ENCODE results near the gene HNRNPC.
"Not testable (repeated sequence)": the region's sequence is repeated elsewhere in the genome, so short reads cannot be mapped to it uniquely, and the experiment has no call there.

Gene HNRNPC

DNA sequence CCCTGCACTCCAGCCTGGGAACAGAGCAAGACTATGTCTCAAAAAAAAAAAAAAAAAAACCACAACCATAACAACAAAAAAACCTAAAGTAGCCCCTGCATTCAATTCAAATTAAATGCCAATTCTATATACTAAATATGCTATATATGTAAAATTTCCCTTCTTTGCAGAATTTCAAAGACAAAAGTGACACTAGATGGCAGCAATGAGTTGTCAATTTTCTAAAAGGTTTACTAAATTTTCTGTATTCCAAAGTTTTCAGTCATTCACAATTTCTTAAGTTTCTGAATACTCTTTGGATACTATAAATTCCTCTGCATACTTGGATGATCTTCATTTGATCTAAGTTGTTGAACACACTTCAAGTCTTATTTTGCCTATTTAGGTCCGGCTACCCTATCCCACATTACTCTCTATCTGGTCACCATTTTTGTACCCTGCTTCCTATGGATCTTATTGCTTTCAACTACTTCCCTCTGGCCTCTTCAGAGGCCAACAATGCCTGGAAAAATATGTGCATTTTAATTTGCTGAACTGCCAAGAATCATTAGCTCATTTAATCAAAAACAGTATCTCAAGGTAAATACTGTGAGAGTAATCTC, 27.9 kb downstream of the HNRNPC start:
- no peak for DNase-seq

GRCh38 chr14:21240417-21240816, 28.8 kb downstream of the HNRNPC start:
- DNase-seq, result no peak

DNA sequence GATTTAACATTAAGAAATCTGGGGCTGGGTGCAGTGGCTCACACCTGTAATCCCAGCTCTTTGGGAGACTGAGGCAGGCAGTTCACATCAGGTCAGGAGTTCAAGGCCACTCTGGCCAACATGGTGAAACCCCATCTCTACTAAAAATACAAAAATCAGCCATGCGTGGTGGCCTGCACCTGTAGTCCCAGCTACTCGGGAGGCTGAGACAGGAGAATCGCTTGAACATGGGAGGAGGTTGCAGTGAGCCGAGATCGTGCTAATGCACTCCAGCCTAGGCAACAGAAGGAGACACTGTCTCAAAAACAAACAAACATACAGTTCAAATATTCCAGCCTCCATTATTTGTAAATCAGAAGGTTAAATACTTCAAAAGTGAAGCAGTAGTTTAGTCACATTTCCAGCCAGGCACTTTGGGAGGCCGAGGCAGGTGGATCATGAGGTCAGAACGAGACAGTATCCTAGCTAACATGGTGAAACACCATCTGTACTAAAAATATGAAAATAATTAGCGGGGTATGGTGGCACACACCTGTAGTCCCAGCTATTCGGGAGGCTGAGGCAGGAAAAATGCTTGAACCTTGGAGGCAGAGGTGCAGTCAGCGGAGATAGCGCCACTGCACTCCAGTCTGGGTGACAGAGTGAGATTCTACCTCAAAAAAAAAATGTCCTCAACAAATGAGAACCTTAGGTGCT, 30.3 kb downstream of the HNRNPC start:
- no peak for DNase-seq

- no peak for DNase-seq
Observed at GRCh38 chr14:21236948-21237797, 32.1 kb downstream of the HNRNPC start.

GRCh38 chr14:21234112-21234511, 35.1 kb downstream of the HNRNPC start:
- DNase-seq, result no peak

- DNase-seq, result no peak
Observed at GRCh38 chr14:21233457-21234076, 35.7 kb downstream of the HNRNPC start.

DNA sequence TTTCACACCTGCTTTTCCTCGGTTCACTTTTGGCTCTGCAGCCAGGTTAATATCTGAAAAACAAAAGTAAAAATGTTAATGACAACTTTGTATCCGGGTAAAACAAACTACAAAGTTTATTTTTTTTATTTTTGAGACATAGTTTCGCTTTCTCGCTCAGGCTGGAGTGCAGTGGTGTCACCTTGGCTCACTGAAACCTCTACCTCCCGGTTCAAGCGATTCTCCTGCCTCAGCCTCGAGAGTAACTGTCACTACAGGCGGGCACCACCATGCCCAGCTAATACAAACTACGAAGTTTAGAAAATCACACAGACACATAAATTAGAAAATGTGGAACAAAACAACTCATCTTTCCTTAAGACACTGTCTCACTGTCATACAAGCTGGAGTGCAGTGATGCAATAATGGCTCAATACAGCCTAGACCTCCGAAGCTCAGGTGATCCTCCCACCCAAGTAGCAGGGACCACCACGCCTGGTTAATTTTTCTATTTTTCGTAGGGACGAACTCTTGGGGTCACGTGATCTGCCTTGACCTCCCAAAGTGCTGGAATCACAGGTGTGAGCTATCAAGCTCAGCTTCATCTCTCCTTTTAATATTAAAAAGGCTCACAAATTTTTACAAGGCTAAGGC, 38.1 kb downstream of the HNRNPC start:
- DNase-seq, result no peak

DNA sequence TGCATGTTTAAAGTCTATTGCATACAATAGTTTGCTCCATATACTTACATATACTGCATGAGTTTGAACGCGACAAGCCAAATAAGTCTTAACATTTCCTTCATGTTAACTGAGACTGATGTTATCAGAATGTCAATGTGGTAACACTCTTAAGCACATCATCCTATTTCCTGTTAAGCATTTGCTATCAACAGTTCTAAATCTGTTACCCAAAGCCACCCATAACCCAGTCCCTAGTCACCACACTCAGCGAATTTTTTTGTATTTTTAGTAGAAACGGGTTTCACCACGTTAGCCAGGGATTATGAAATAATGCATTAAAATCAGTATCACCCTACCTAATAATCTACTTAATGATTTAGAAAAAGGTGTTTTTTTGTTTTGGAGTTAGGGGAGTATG, 39.4 kb downstream of the HNRNPC start:
- DNase-seq, result no peak

DNA sequence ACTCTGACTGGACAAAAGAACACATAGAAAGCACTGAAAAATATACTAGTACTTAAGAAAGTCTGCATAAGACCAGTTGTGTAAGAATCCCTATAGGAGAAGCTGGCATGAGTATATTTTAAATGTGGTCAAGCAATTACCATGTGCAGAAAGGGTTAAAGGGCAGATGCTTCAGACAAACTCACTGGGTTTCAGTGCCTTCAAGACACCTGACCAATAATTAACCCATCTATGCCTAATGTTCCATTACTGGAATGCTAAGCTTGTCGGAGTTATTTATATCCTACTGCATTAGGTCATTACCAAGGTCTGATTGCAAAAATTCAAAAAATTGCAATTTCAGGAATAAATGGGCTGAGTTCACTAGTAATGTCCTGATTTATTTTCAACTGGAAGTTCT, 41.3 kb downstream of the HNRNPC start:
- no peak for DNase-seq

DNA sequence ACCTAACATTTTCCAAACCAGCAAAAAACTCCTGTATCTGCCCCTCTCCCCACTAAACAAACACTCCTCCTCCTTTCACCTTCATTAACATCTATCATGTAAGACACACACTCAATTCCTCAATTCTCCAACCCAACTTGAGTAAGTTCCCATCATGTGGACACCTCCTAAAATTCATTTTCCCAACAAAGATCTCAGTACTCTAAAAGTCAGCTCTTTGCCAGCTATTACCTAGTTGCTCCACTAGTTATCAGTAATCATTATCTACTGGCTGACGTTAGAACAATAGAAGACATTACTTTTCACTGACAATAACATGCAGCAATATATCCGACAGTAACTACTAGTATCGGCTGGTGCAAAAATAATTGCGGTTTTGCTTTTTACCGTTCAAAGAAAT, 42.1 kb downstream of the HNRNPC start:
- no peak for DNase-seq

DNA sequence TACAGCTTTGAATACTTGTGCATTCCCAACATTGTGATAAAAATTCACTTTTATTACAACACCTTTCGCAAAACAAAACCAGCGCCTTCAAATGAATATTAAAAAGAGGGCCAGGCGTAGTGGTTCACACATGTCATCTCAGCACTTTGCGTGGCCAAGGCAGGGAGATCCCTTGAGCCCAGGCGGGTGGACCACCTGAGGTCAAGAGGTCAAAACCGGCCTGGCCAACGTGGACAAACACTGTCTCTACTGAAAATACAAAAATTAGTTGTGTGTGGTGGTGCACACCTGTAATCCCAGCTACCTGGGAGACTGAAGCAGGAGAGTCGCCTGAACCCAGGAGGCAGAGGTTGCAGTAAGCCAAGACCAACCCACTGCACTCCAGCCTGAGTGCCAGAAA, 42.8 kb downstream of the HNRNPC start:
- DNase-seq, result no peak

GRCh38 chr14:21225164-21225563, 44.1 kb downstream of the HNRNPC start:
- not testable (repeated sequence) for DNase-seq

- no peak for DNase-seq
Observed at GRCh38 chr14:21220874-21221477, 48.3 kb downstream of the HNRNPC start.

DNA sequence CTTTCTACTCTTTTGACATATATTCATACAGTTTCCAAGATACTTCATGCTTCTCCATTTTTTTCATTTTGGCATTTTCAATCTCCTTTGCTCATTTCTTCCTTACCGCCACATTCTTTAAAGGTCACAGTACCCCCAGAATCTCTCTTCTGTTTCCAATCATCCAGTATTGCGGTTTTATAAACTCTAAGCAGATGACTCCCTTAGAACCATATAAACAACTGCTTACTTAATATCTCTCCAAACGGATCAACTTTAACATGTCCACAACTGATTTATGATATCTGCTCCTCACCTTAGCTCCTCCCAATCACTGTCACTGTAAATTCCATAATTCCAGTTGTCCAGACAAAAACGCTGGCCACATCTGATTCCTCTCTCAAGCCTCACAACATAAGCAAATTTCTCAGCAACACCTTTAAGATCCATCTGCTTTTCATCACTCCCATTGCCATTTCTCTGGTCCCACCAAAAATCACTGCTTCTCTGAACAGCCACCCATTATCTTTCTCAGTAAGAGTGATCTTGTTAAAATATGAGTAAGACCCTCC, 49.6 kb downstream of the HNRNPC start:
- no peak for DNase-seq

DNA sequence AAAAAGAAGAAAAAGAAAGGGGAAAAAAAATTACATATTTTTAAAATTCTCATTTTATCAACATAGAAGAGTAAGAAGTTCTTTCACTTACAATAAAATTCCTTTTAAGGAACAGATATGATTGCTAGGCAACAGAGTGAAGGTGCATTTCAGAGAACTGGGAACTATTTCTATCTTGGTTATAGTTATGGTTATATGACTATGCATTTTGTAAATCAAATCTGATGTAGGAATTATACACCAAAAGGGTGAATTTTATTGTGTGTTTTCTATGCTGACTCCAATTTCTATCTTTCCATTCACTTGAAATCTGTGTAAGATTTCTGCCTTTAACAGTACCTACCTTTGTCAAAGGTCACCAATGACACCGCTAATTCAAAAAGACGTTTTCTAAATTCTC, 50.1 kb downstream of the HNRNPC start:
- no peak for DNase-seq

- DNase-seq, result no peak
Observed at GRCh38 chr14:21215879-21216251, 53.4 kb downstream of the HNRNPC start.

GRCh38 chr14:21215130-21215878, 53.9 kb downstream of the HNRNPC start:
- DNase-seq, result no peak

- no peak for DNase-seq
Observed at GRCh38 chr14:21213652-21214051, 55.6 kb downstream of the HNRNPC start.

DNA sequence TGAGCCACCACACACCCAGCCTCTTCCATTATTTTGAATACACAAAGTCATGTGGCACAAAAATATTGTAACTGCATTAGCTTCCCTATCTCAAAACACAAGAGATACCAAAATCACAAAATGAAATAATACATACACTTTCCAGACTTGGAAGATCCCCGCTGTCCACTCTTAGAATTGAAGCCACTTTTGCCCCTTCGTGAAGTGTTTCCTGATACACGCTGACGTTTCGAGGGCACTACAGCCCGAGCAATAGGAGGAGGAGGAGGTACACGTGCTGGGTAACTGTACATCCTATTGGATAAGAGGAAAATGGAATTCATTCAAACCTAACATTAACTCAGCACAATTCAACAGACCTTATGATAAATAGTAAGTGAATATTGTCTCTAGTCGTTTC, 56.4 kb downstream of the HNRNPC start:
- not testable (repeated sequence) for DNase-seq

- DNase-seq, result no peak
Observed at GRCh38 chr14:21211509-21211908, 57.7 kb downstream of the HNRNPC start.

DNA sequence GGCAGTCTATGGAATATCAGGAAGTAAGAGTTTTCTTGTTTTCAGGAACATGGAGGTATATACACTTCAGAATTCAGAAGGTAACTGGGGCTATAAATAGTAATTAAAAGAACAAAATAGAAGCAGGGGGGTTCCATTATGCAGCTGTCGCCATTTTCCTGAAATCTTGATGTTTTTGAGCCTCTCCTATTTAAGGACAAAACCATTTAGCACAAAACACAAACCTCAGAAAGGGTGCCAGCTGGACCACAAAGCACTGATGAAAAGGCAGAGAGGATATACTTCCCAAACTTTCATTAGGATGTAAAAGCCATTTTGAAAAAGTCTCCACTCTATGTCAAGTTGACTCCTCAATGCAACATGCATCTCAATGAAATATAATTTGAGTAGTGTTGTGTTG, 59.2 kb downstream of the HNRNPC start:
- DNase-seq, result no peak

DNA sequence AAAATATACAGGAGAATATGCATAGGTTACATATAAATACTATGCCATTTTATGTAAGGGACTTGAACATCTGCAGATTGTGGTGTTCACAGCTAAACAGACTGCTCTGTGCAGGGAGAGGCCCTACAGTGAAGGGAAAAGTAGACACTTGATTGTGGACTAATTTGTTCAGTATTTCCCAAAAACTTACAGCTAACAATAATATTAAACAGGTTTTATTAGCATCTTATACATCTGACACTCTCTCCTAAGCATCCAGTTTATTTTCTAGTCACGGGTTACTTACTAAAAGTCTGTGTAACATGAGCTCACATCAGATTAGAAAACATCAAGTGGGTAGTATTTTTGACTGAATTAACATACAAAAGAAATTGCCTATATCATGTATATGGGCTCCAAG, 60.1 kb downstream of the HNRNPC start:
- no peak for DNase-seq

All from MV-4-11 (cell line).